Peyer's patch (tissue), 4 donors: ENCODE results near the gene LRRTM3.

ENCODE experiments used
- CTCF ChIP-seq, 6 experiments: fragments of 450-650 bp in 4 of 6; fragments of 200-600 bp in 2 of 6; sonication (generic) in 1 of 6; IDR thresholded peaks; one replicate each; pipeline ENCODE4 v1.5.1; 2017 to 2019; ENCODE audit warnings: antibody characterized with exemption in 6 of 6, mild to moderate bottlenecking in 3 of 6, moderate library complexity in 1 of 6
- POLR2A ChIP-seq, 2 donors: fragments of 450-650 bp; IDR thresholded peaks; one replicate each; pipeline ENCODE4 v1.5.1; 2017; ENCODE audit warnings: antibody characterized with exemption in 2 of 2, mild to moderate bottlenecking in 2 of 2, moderate library complexity in 2 of 2

DNA sequence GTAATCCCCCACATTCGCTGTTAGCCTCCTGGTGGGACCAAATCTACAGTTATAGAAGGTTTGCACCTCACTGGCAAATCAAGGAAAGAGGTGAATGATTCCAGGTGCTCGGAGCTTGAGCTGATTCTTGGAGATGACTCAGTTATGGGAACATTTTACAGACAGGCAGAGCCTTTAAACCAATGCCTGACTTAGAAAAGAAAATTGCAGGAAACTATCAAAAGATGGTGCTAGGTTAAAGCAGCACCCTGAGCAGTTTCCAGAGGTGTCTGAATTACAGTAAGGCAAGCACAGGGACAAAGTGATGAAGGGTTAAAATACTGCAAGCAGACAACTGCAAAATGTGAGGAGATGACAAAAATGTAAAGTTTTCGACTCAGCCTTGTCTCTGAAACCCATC is 2.9 kb downstream of the LRRTM3 start:
- TF ChIP-seq CTCF (IDR thresholded peaks at IDR 0.05) (no peak), POLR2A (IDR thresholded peaks at IDR 0.05) (no peak)
